ENCODE results near the gene MGRN1. TPM values are rescaled to one million over a fixed set of nuclear protein-coding genes. Genes with fewer than 3 reads are reported as not detected.
A peak's percentile ranks its signal among the peaks of the same experiment; 100 is the strongest.

MGRN1 gene
- total and polyA plus RNA-seq, 2 of the 13 experiments (the other 11 are each of a cell fraction or from before 2014, with no cell fraction given), result 11.9 to 12.6 TPM

- TF ChIP-seq HMGXB3 (CRISPR knock-in tag; IDR thresholded peaks at IDR 0.05; ENCODE audit: borderline replicate concordance) (no peak), RBM39 (IDR thresholded peaks at IDR 0.05; ENCODE audit: low read depth, low read length, poor library complexity, severe bottlenecking) (no peak), POLR2G (IDR thresholded peaks at IDR 0.05; ENCODE audit: low read depth, low read length) (peak; percentile 85), ATF6 (CRISPR knock-in tag; conservative IDR thresholded peaks at IDR 0.05) (no peak), POLR2AphosphoS5 (IDR thresholded peaks at IDR 0.05; ENCODE audit: low read depth, low read length) (peak; percentile 67), HIVEP1 (CRISPR knock-in tag; IDR thresholded peaks at IDR 0.05) (peak; percentile 80), ZNF558 (CRISPR knock-in tag; IDR thresholded peaks at IDR 0.05; ENCODE audit: borderline replicate concordance) (peak; percentile 76; the same call in 1 of the 2 replicates), ZNF567 (CRISPR knock-in tag; IDR thresholded peaks at IDR 0.05; ENCODE audit: borderline replicate concordance) (no peak), ZFP41 (CRISPR knock-in tag; IDR thresholded peaks at IDR 0.05; ENCODE audit: borderline replicate concordance) (no peak), ZNF737 (CRISPR knock-in tag; IDR thresholded peaks at IDR 0.05; ENCODE audit: borderline replicate concordance) (no peak), HMGXB4 (CRISPR knock-in tag; IDR thresholded peaks at IDR 0.05; ENCODE audit: borderline replicate concordance in 1 of 2, low read depth in 1 of 2) (no peak; a peak in 2 of 4 replicates), ZNF749 (CRISPR knock-in tag; IDR thresholded peaks at IDR 0.05; ENCODE audit: borderline replicate concordance) (no peak; the same call in 1 of the 2 replicates), PCBP2 (optimal IDR thresholded peaks at IDR 0.05; ENCODE audit: low read depth, low read length, poor library complexity, severe bottlenecking) (no peak), ZUFSP (CRISPR knock-in tag; IDR thresholded peaks at IDR 0.05; ENCODE audit: borderline replicate concordance) (no peak), ZC3H4 (CRISPR knock-in tag; IDR thresholded peaks at IDR 0.05; ENCODE audit: borderline replicate concordance) (no peak), SOX5 (CRISPR knock-in tag; IDR thresholded peaks at IDR 0.05; ENCODE audit: borderline replicate concordance) (peak; percentile 9; the same call in 1 of the 2 replicates), NR2F1 (CRISPR knock-in tag; IDR thresholded peaks at IDR 0.05) (no peak), ZNF615 (CRISPR knock-in tag; IDR thresholded peaks at IDR 0.05; ENCODE audit: borderline replicate concordance) (no peak)
Observed at GRCh38 chr16:4624827-4625559, 367 bp downstream of the MGRN1 start (continued).

All from HepG2 (cell line).